Measurements from ENCODE around the gene ANKEF1. TPM values are rescaled to one million over a fixed set of nuclear protein-coding genes. Genes with fewer than 3 reads are reported as not detected.

The ANKEF1 gene
- polyA plus RNA-seq, 1 donor (not counting 4 experiments of a cell fraction or from before 2014, with no cell fraction given): 12.4 TPM

DNA sequence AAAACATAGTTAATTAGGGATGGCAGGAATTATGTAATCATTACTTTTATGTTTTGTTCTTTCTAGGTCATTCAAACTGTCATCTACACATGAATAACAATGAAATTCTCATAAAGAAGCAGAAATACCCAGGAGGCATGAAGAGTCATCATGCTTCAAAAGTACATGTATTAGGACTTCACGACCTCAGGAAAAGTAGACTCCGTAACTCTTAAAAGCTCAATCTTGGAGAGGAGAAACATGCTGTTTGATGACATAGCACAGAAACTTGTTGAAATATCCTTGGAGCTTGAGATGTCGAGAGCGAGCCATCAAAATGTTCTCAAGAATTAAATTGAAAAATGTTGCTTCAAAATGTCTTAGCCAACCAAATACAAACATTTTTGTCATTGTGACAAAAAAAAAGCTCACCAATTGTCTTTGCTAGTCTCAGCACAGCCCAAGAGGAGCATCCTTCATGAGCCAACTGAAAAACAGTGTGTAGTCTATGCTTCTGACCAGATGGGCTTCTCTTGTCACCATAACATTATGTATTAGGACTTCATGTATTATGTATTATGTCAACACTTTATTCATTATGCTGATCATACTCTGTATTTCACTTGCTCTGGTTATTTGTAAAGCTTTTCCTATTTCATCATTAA lies 28.2 kb upstream of the ANKEF1 start:
- H3K27ac ChIP-seq (ENCODE audit: control insufficient read depth, insufficient read depth, low read length): no peak overlapping the region
- H3K9me3 ChIP-seq (ENCODE audit: control insufficient read depth, low read depth, low read length): no peaks in the 10 kb centered on the region
- H3K27me3 ChIP-seq (ENCODE audit: control insufficient read depth, extremely low read depth, insufficient read depth, low read length): no peaks in the 10 kb centered on the region
- H3K9me1 ChIP-seq (ENCODE audit: control insufficient read depth, extremely low read depth, insufficient read depth, low read length): no peaks in the 10 kb centered on the region
- H3K4me3 ChIP-seq (ENCODE audit: control insufficient read depth in 2 of 3, extremely low read depth in 1 of 3, insufficient read depth in 2 of 3, low read depth in 1 of 3, low read length in 3 of 3): no peak overlapping the region
- FAIRE-seq: no peak
- no peak for TF ChIP-seq EZH2 (IDR thresholded peaks at IDR 0.05; ENCODE audit: low read length)
- TF ChIP-seq, protein P1, sequence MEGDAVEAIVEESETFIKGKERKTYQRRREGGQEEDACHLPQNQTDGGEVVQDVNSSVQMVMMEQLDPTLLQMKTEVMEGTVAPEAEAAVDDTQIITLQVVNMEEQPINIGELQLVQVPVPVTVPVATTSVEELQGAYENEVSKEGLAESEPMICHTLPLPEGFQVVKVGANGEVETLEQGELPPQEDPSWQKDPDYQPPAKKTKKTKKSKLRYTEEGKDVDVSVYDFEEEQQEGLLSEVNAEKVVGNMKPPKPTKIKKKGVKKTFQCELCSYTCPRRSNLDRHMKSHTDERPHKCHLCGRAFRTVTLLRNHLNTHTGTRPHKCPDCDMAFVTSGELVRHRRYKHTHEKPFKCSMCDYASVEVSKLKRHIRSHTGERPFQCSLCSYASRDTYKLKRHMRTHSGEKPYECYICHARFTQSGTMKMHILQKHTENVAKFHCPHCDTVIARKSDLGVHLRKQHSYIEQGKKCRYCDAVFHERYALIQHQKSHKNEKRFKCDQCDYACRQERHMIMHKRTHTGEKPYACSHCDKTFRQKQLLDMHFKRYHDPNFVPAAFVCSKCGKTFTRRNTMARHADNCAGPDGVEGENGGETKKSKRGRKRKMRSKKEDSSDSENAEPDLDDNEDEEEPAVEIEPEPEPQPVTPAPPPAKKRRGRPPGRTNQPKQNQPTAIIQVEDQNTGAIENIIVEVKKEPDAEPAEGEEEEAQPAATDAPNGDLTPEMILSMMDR (optimal IDR thresholded peaks at IDR 0.05 in 1 of 3, IDR thresholded peaks at IDR 0.05 in 1 of 3, conservative IDR thresholded peaks at IDR 0.05 in 1 of 3; ENCODE audit: extremely low read depth in 1 of 3, insufficient read depth in 2 of 3, low read length in 3 of 3): no peak
- H3K36me3 ChIP-seq (ENCODE audit: control insufficient read depth in 2 of 2, extremely low read depth in 1 of 2, insufficient read depth in 2 of 2, low read length in 2 of 2): no peaks in the 10 kb centered on the region
- H4K20me1 ChIP-seq (ENCODE audit: control insufficient read depth, extremely low read depth, insufficient read depth, low read length): no peaks in the 10 kb centered on the region
- no peaks in the 10 kb centered on the region for H3K79me2 ChIP-seq (ENCODE audit: control insufficient read depth, insufficient read depth, low read length)
- DNase-seq (ENCODE audit: low read depth, low spot score): no peak
- H3K4me1 ChIP-seq (ENCODE audit: control insufficient read depth, extremely low read depth, insufficient read depth, low read length): no peaks in the 10 kb centered on the region
- H2AFZ ChIP-seq (ENCODE audit: control insufficient read depth, low read length): no peak overlapping the region
- no peak overlapping the region for H3K9ac ChIP-seq (ENCODE audit: control insufficient read depth, extremely low read depth, insufficient read depth, low read length)
- no peak overlapping the region for H3K4me2 ChIP-seq (ENCODE audit: control insufficient read depth, extremely low read depth, insufficient read depth, low read depth, low read length)
- dilution Hi-C loops (cut with MboI; ENCODE audit: extremely low pct_ligation_motif_present, low sequenced_read_pairs): no loop called here

DNA sequence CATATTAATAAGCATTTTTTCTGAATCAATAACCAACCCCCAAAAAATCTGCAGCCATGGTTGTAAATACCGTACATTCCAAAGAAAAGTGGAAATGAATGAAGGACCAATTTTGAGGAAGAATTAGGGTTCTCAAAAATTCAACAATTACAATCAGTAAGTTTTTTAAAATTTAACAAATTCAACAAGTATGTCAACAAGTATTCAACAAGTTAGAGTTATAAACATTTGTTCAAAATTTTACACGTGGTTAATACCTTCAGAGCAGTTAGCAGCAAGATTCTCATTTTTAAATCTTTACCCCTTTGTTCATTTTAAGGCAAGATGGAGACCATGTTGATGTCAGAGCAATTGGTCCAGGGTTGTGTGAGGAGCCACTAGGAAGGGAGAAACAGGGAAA lies 27.6 kb upstream of the ANKEF1 start:
- H3K4me3 ChIP-seq (ENCODE audit: control insufficient read depth in 2 of 3, extremely low read depth in 1 of 3, insufficient read depth in 2 of 3, low read depth in 1 of 3, low read length in 3 of 3): no peak overlapping the region
- no peaks in the 10 kb centered on the region for H3K4me1 ChIP-seq (ENCODE audit: control insufficient read depth, extremely low read depth, insufficient read depth, low read length)
- no peaks in the 10 kb centered on the region for H3K9me1 ChIP-seq (ENCODE audit: control insufficient read depth, extremely low read depth, insufficient read depth, low read length)
- H3K27ac ChIP-seq (ENCODE audit: control insufficient read depth, insufficient read depth, low read length): no peak overlapping the region
- DNase-seq (ENCODE audit: low read depth, low spot score): no peak
- H3K9me3 ChIP-seq (ENCODE audit: control insufficient read depth, low read depth, low read length): no peaks in the 10 kb centered on the region
- dilution Hi-C loops (cut with MboI; ENCODE audit: extremely low pct_ligation_motif_present, low sequenced_read_pairs): no loop called here
- H3K9ac ChIP-seq (ENCODE audit: control insufficient read depth, extremely low read depth, insufficient read depth, low read length): no peak overlapping the region
- TF ChIP-seq, protein P1 (optimal IDR thresholded peaks at IDR 0.05 in 1 of 3, IDR thresholded peaks at IDR 0.05 in 1 of 3, conservative IDR thresholded peaks at IDR 0.05 in 1 of 3; ENCODE audit: extremely low read depth in 1 of 3, insufficient read depth in 2 of 3, low read length in 3 of 3): no peak
- no peak for TF ChIP-seq EZH2 (IDR thresholded peaks at IDR 0.05; ENCODE audit: low read length)
- H4K20me1 ChIP-seq (ENCODE audit: control insufficient read depth, extremely low read depth, insufficient read depth, low read length): no peaks in the 10 kb centered on the region
- no peaks in the 10 kb centered on the region for H3K79me2 ChIP-seq (ENCODE audit: control insufficient read depth, insufficient read depth, low read length)
- H3K4me2 ChIP-seq (ENCODE audit: control insufficient read depth, extremely low read depth, insufficient read depth, low read depth, low read length): no peak overlapping the region
- H3K27me3 ChIP-seq (ENCODE audit: control insufficient read depth, extremely low read depth, insufficient read depth, low read length): no peaks in the 10 kb centered on the region
- H2AFZ ChIP-seq (ENCODE audit: control insufficient read depth, low read length): no peak overlapping the region
- no peak for FAIRE-seq
- H3K36me3 ChIP-seq (ENCODE audit: control insufficient read depth in 2 of 2, extremely low read depth in 1 of 2, insufficient read depth in 2 of 2, low read length in 2 of 2): no peaks in the 10 kb centered on the region

Data from keratinocyte (primary cell).